Neuronal stem cell (in vitro differentiated cells): Measurements from ENCODE around the gene PTPRT.

Source experiments
- DNase-seq: peaks from one replicate; pipeline ENCODE4 v3.0.0-alpha.2; 2013; ENCODE audit warnings: low spot score
- H2AFZ ChIP-seq: one replicate; pipeline ENCODE4 v1.6.1; 2013; ENCODE audit warnings: mild to moderate bottlenecking, low read length, inconsistent platforms
- H2AK5ac ChIP-seq: 2 replicates; pipeline ENCODE4 v1.6.1; 2013; ENCODE audit warnings: low read depth, mild to moderate bottlenecking, inconsistent platforms, low read length, moderate library complexity, mixed read lengths
- H2BK120ac ChIP-seq: 2 replicates; pipeline ENCODE4 v1.6.1; 2013; ENCODE audit warnings: low read depth, mild to moderate bottlenecking, inconsistent platforms, low read length, moderate library complexity, mixed read lengths
- H2BK12ac ChIP-seq: one replicate; pipeline ENCODE4 v1.6.1; 2013; ENCODE audit warnings: low read length, inconsistent platforms
- H2BK15ac ChIP-seq: 2 replicates; pipeline ENCODE4 v1.6.1; 2013; ENCODE audit warnings: mild to moderate bottlenecking, low read length, inconsistent platforms, mixed read lengths
- H2BK5ac ChIP-seq: one replicate; pipeline ENCODE4 v1.6.1; 2013; ENCODE audit warnings: inconsistent platforms, mild to moderate bottlenecking, low read length, moderate library complexity
- H3K14ac ChIP-seq: one replicate; pipeline ENCODE4 v1.6.1; 2013; ENCODE audit warnings: low read length, inconsistent platforms
- H3K18ac ChIP-seq: 2 replicates; pipeline ENCODE4 v1.6.1; 2013; ENCODE audit warnings: low read length, inconsistent platforms
- H3K23ac ChIP-seq: 2 replicates; pipeline ENCODE4 v1.6.1; 2013; ENCODE audit warnings: low read depth, mild to moderate bottlenecking, mixed read lengths, low read length, inconsistent platforms; ENCODE audit not compliant: poor library complexity
- H3K27ac ChIP-seq: replicated peaks from 3 replicates; pipeline ENCODE4 v1.5.1; 2013; ENCODE audit warnings: low read length, inconsistent platforms
- H3K27me3 ChIP-seq, 3 experiments: 2 replicates each; pipeline ENCODE4 v1.6.1; 2013; ENCODE audit warnings: low read length in 3 of 3, mild to moderate bottlenecking in 2 of 3, inconsistent platforms in 1 of 3, low read depth in 1 of 3, mixed read lengths in 1 of 3, moderate library complexity in 1 of 3; ENCODE audit not compliant: control insufficient read depth in 3 of 3, insufficient read depth in 3 of 3
- H3K36me3 ChIP-seq, 2 donors: replicated peaks in 1 of 2; 2 replicates each; pipeline ENCODE4 v1.6.1; 2013; ENCODE audit warnings: low read length in 2 of 2; ENCODE audit not compliant: control insufficient read depth in 2 of 2, insufficient read depth in 2 of 2
- H3K4ac ChIP-seq: 2 replicates; pipeline ENCODE4 v1.6.1; 2013; ENCODE audit warnings: inconsistent platforms, mild to moderate bottlenecking, low read length, moderate library complexity
- H3K4me1 ChIP-seq, 2 donors: 1 replicate in 1 of 2; 2 replicates in 1 of 2; pipeline ENCODE4 v1.6.1; 2013; ENCODE audit warnings: low read length in 2 of 2, low read depth in 1 of 2; ENCODE audit not compliant: control insufficient read depth in 2 of 2, insufficient read depth in 1 of 2
- H3K4me2 ChIP-seq: one replicate; pipeline ENCODE4 v1.6.1; 2013; ENCODE audit warnings: mild to moderate bottlenecking, low read length, inconsistent platforms; ENCODE audit not compliant: insufficient read depth, poor library complexity, severe bottlenecking
- H3K4me3 ChIP-seq, 2 donors: 2 replicates each; pipeline ENCODE4 v1.5.1; 2013; ENCODE audit warnings: low read length in 2 of 2, mild to moderate bottlenecking in 2 of 2, inconsistent platforms in 1 of 2, moderate library complexity in 1 of 2
- H3K79me1 ChIP-seq: one replicate; pipeline ENCODE4 v1.6.1; 2013; ENCODE audit warnings: low read depth, mild to moderate bottlenecking, inconsistent platforms, low read length, moderate library complexity
- H3K9ac ChIP-seq: one replicate; pipeline ENCODE4 v1.6.1; 2013; ENCODE audit warnings: mild to moderate bottlenecking, low read depth, low read length, inconsistent platforms; ENCODE audit not compliant: poor library complexity
- H3K9me3 ChIP-seq, 2 donors: replicated peaks in 1 of 2; 2 replicates each; pipeline versions ENCODE3 to v1.6.1; 2013; ENCODE audit warnings: low read length in 2 of 2, mild to moderate bottlenecking in 2 of 2, inconsistent platforms in 1 of 2, low read depth in 1 of 2, mixed read lengths in 1 of 2, moderate library complexity in 1 of 2; ENCODE audit not compliant: control insufficient read depth in 2 of 2, insufficient read depth in 1 of 2
- H4K8ac ChIP-seq: one replicate; pipeline ENCODE4 v1.6.1; 2013; ENCODE audit warnings: low read depth, mild to moderate bottlenecking, inconsistent platforms, low read length, moderate library complexity
- H4K91ac ChIP-seq: one replicate; pipeline ENCODE4 v1.6.1; 2013; ENCODE audit warnings: low read length, low read depth, mild to moderate bottlenecking, inconsistent platforms; ENCODE audit not compliant: poor library complexity
- WGBS, 2 donors: extraction: QIAGEN DNeasy Blood & Tissue Kit; methylation state at CpG; one replicate each; pipeline ENCODE4 v1.1.7; 2013; ENCODE audit warnings: missing lambda C conversion rate in 2 of 2, mixed read lengths in 1 of 2; ENCODE audit not compliant: insufficient read length in 2 of 2, insufficient replicate concordance in 1 of 2; ENCODE audit errors: extremely low coverage in 2 of 2; 5-methylcytosine and 5-hydroxymethylcytosine counted together

The PTPRT gene

GRCh38 chr20:43159994-43160393 is 29.7 kb downstream of the PTPRT start:
- Histone ChIP-seq H2BK12ac (no peak overlapping the region), H2AFZ (no peak overlapping the region), H3K4me1 (no peaks in the 10 kb centered on the region), H4K8ac (no peak overlapping the region), H2BK120ac (no peak overlapping the region), H3K14ac (no peak overlapping the region), H3K9ac (no peak overlapping the region), H3K4ac (no peak overlapping the region), H3K4me3 (no peak overlapping the region), H3K27me3 (no peaks in the 10 kb centered on the region), H2BK15ac (no peak overlapping the region), H3K27ac (no peak overlapping the region), H2AK5ac (no peak overlapping the region), H3K36me3 (no peaks in the 10 kb centered on the region), H3K23ac (no peak overlapping the region), H2BK5ac (no peak overlapping the region), H4K91ac (no peak overlapping the region), H3K18ac (no peak overlapping the region), H3K4me2 (no peak overlapping the region), H3K79me1 (no peaks in the 10 kb centered on the region), H3K9me3 (no peaks in the 10 kb centered on the region)
- DNase-seq, result no peak
- no CpG with 5 or more reads among the region's 9 CpGs for WGBS, 2 donors

GRCh38 chr20:43155366-43156100 is 34.2 kb downstream of the PTPRT start:
- Histone ChIP-seq H3K14ac (no peak overlapping the region), H4K8ac (no peak overlapping the region), H2AFZ (no peak overlapping the region), H3K4me1 (no peaks in the 10 kb centered on the region), H3K27ac (no peak overlapping the region), H3K4me2 (no peak overlapping the region), H3K23ac (no peak overlapping the region), H3K27me3 (no peaks in the 10 kb centered on the region), H3K36me3 (no peaks in the 10 kb centered on the region), H3K9me3 (no peaks in the 10 kb centered on the region), H3K9ac (no peak overlapping the region), H3K79me1 (no peaks in the 10 kb centered on the region), H4K91ac (no peak overlapping the region), H2BK120ac (no peak overlapping the region), H3K4ac (no peak overlapping the region), H2BK12ac (no peak overlapping the region), H2BK15ac (no peak overlapping the region), H3K18ac (no peak overlapping the region), H2BK5ac (no peak overlapping the region), H2AK5ac (no peak overlapping the region), H3K4me3 (no peak overlapping the region)
- WGBS, 2 donors, result no CpG with 5 or more reads among the region's 4 CpGs
- no peak for DNase-seq

- no peak overlapping the region for H3K27ac ChIP-seq
- H4K91ac ChIP-seq, result no peak overlapping the region
- no peak overlapping the region for H2AFZ ChIP-seq
- H3K4ac ChIP-seq, result no peak overlapping the region
- H2BK12ac ChIP-seq, result no peak overlapping the region
- H3K14ac ChIP-seq, result no peak overlapping the region
- no peak overlapping the region for H3K9ac ChIP-seq
- no peak overlapping the region for H2AK5ac ChIP-seq
- no peaks in the 10 kb centered on the region for H3K27me3 ChIP-seq
- no peak overlapping the region for H3K23ac ChIP-seq
- no peak overlapping the region for H3K4me2 ChIP-seq
- H3K79me1 ChIP-seq, result no peaks in the 10 kb centered on the region
- H2BK120ac ChIP-seq, result no peak overlapping the region
- no peaks in the 10 kb centered on the region for H3K9me3 ChIP-seq
- no peak overlapping the region for H3K18ac ChIP-seq
- no peaks in the 10 kb centered on the region for H3K36me3 ChIP-seq
- no peak for DNase-seq
- no peaks in the 10 kb centered on the region for H3K4me1 ChIP-seq
- WGBS, 2 donors, result no CpG with 5 or more reads among the region's 2 CpGs
- no peak overlapping the region for H2BK5ac ChIP-seq
- H3K4me3 ChIP-seq, result no peak overlapping the region
- no peak overlapping the region for H4K8ac ChIP-seq
- H2BK15ac ChIP-seq, result no peak overlapping the region
Measured at GRCh38 chr20:43151901-43152300, 37.8 kb downstream of the PTPRT start.

GRCh38 chr20:43151256-43151655 is 38.5 kb downstream of the PTPRT start:
- H3K4me3 ChIP-seq, result no peak overlapping the region
- H2BK15ac ChIP-seq, result no peak overlapping the region
- H3K23ac ChIP-seq, result no peak overlapping the region
- no peak overlapping the region for H2BK5ac ChIP-seq
- no peak overlapping the region for H4K91ac ChIP-seq
- no peak overlapping the region for H3K4ac ChIP-seq
- no peak overlapping the region for H2AK5ac ChIP-seq
- no CpG with 5 or more reads among the region's 2 CpGs for WGBS, 2 donors
- no peak overlapping the region for H3K27ac ChIP-seq
- H3K9ac ChIP-seq, result no peak overlapping the region
- H3K14ac ChIP-seq, result no peak overlapping the region
- H3K79me1 ChIP-seq, result no peaks in the 10 kb centered on the region
- no peak overlapping the region for H2BK12ac ChIP-seq
- no peak overlapping the region for H3K18ac ChIP-seq
- no peaks in the 10 kb centered on the region for H3K36me3 ChIP-seq
- H4K8ac ChIP-seq, result no peak overlapping the region
- DNase-seq, result no peak
- no peaks in the 10 kb centered on the region for H3K9me3 ChIP-seq
- H3K4me2 ChIP-seq, result no peak overlapping the region
- H2BK120ac ChIP-seq, result no peak overlapping the region
- H3K27me3 ChIP-seq, result no peaks in the 10 kb centered on the region
- H2AFZ ChIP-seq, result no peak overlapping the region
- no peaks in the 10 kb centered on the region for H3K4me1 ChIP-seq
